Measurements from ENCODE around the gene NCK2. TPM values are rescaled to one million over a fixed set of nuclear protein-coding genes. Genes with fewer than 3 reads are reported as not detected.

NCK2 gene
- total and polyA plus RNA-seq, 2 donors from 2014 or later, result 22.8 to 52.9 TPM

- intact Hi-C loops (cut with DNase I), result no loop called here
- no peaks in the 10 kb centered on the region for H3K4me1 ChIP-seq (ENCODE audit: control insufficient read depth in 2 of 3, insufficient read depth in 2 of 3, low read depth in 1 of 3, low read length in 3 of 3)
- no peaks in the 10 kb centered on the region for H3K27me3 ChIP-seq (ENCODE audit: control insufficient read depth, insufficient read depth, low read length)
- TF ChIP-seq CTCF (IDR thresholded peaks at IDR 0.05; ENCODE audit: borderline replicate concordance, extremely low read depth, insufficient read depth), result no peak
- H3K27ac ChIP-seq (ENCODE audit: low read depth in 2 of 2, low read length in 2 of 2), result no peak overlapping the region
- DNase-seq, result no peak
- FAIRE-seq, result no peak
- H3K36me3 ChIP-seq (ENCODE audit: control insufficient read depth in 2 of 3, insufficient read depth in 3 of 3, low read length in 3 of 3), result no peaks in the 10 kb centered on the region
- H3K9ac ChIP-seq (ENCODE audit: low read length in 3 of 3), result no peak overlapping the region
- no peaks in the 10 kb centered on the region for H3K9me3 ChIP-seq (ENCODE audit: control insufficient read depth in 2 of 3, insufficient read depth in 1 of 3, low read length in 3 of 3)
- no peak overlapping the region for H3K4me3 ChIP-seq (ENCODE audit: low read length in 3 of 3)
Observed at GRCh38 chr2:105925390-105925789, 180.7 kb downstream of the NCK2 start.

GRCh38 chr2:105926960-105927678 lies 182.4 kb downstream of the NCK2 start:
- intact Hi-C loops (cut with DNase I), result no loop called here
- FAIRE-seq (no peak), DNase-seq (no peak)
- Histone ChIP-seq H3K36me3 (ENCODE audit: control insufficient read depth in 2 of 3, insufficient read depth in 3 of 3, low read length in 3 of 3) (no peaks in the 10 kb centered on the region), H3K9ac (ENCODE audit: low read length in 3 of 3) (no peak overlapping the region), H3K27me3 (ENCODE audit: control insufficient read depth, insufficient read depth, low read length) (no peaks in the 10 kb centered on the region), H3K4me1 (ENCODE audit: control insufficient read depth in 2 of 3, insufficient read depth in 2 of 3, low read depth in 1 of 3, low read length in 3 of 3) (no peaks in the 10 kb centered on the region), H3K9me3 (ENCODE audit: control insufficient read depth in 2 of 3, insufficient read depth in 1 of 3, low read length in 3 of 3) (no peaks in the 10 kb centered on the region), H3K27ac (ENCODE audit: low read depth in 2 of 2, low read length in 2 of 2) (no peak overlapping the region), H3K4me3 (ENCODE audit: low read length in 3 of 3) (no peak overlapping the region)
- TF ChIP-seq CTCF (IDR thresholded peaks at IDR 0.05; ENCODE audit: borderline replicate concordance, extremely low read depth, insufficient read depth), result no peak

GRCh38 chr2:105928086-105928485 lies 183.4 kb downstream of the NCK2 start:
- no peaks in the 10 kb centered on the region for H3K27me3 ChIP-seq (ENCODE audit: control insufficient read depth, insufficient read depth, low read length)
- no peaks in the 10 kb centered on the region for H3K4me1 ChIP-seq (ENCODE audit: control insufficient read depth in 2 of 3, insufficient read depth in 2 of 3, low read depth in 1 of 3, low read length in 3 of 3)
- no peaks in the 10 kb centered on the region for H3K9me3 ChIP-seq (ENCODE audit: control insufficient read depth in 2 of 3, insufficient read depth in 1 of 3, low read length in 3 of 3)
- no peak overlapping the region for H3K27ac ChIP-seq (ENCODE audit: low read depth in 2 of 2, low read length in 2 of 2)
- no peak overlapping the region for H3K9ac ChIP-seq (ENCODE audit: low read length in 3 of 3)
- no peak for TF ChIP-seq CTCF (IDR thresholded peaks at IDR 0.05; ENCODE audit: borderline replicate concordance, extremely low read depth, insufficient read depth)
- no peak for DNase-seq
- no peaks in the 10 kb centered on the region for H3K36me3 ChIP-seq (ENCODE audit: control insufficient read depth in 2 of 3, insufficient read depth in 3 of 3, low read length in 3 of 3)
- no peak for FAIRE-seq
- H3K4me3 ChIP-seq (ENCODE audit: low read length in 3 of 3), result no peak overlapping the region
- intact Hi-C loops (cut with DNase I), result no loop called here

GRCh38 chr2:105928563-105928962 lies 183.9 kb downstream of the NCK2 start:
- intact Hi-C loops (cut with DNase I), result no loop called here
- FAIRE-seq, result no peak

More at GRCh38 chr2:105928563-105928962, 183.9 kb downstream of the NCK2 start:
- Histone ChIP-seq H3K9ac (ENCODE audit: low read length in 3 of 3) (no peak overlapping the region), H3K4me1 (ENCODE audit: control insufficient read depth in 2 of 3, insufficient read depth in 2 of 3, low read depth in 1 of 3, low read length in 3 of 3) (no peaks in the 10 kb centered on the region), H3K27me3 (ENCODE audit: control insufficient read depth, insufficient read depth, low read length) (no peaks in the 10 kb centered on the region), H3K4me3 (ENCODE audit: low read length in 3 of 3) (no peak overlapping the region), H3K27ac (ENCODE audit: low read depth in 2 of 2, low read length in 2 of 2) (no peak overlapping the region), H3K36me3 (ENCODE audit: control insufficient read depth in 2 of 3, insufficient read depth in 3 of 3, low read length in 3 of 3) (no peaks in the 10 kb centered on the region), H3K9me3 (ENCODE audit: control insufficient read depth in 2 of 3, insufficient read depth in 1 of 3, low read length in 3 of 3) (peaks cover 0 to 3% (median 0%) of the 10 kb centered on the region in 3 donors)
- TF ChIP-seq CTCF (IDR thresholded peaks at IDR 0.05; ENCODE audit: borderline replicate concordance, extremely low read depth, insufficient read depth), result no peak
- no peak for DNase-seq

Measured in kidney (tissue), 14 donors.